ENCODE data around the gene TMPRSS4. TPM values are rescaled to one million over a fixed set of nuclear protein-coding genes. Genes with fewer than 3 reads are reported as not detected.

Gene TMPRSS4
- total RNA-seq, 1 donor from 2014 or later: not detected

GRCh38 chr11:118120793-118121192 is 43.9 kb downstream of the TMPRSS4 start:
- Mint-ChIP-seq H3K4me3 (ENCODE audit: unreplicated experiment) (no peak overlapping the region), H3K36me3 (ENCODE audit: unreplicated experiment) (peaks cover 7% of the 10 kb centered on the region), H3K27ac (ENCODE audit: unreplicated experiment) (no peak overlapping the region), H3K4me1 (ENCODE audit: low read depth, unreplicated experiment) (peaks cover 17% of the 10 kb centered on the region), H3K9me3 (ENCODE audit: unreplicated experiment) (peaks cover 3% of the 10 kb centered on the region), H3K27me3 (ENCODE audit: unreplicated experiment) (peaks cover 6% of the 10 kb centered on the region)
- no peak for DNase-seq
- TF ChIP-seq CTCF (IDR thresholded peaks at IDR 0.05; ENCODE audit: partially characterized antibody, unreplicated experiment): no peak

GRCh38 chr11:118124929-118125535 is 48.2 kb downstream of the TMPRSS4 start:
- peaks cover 10% of the 10 kb centered on the region for H3K4me1 Mint-ChIP-seq (ENCODE audit: low read depth, unreplicated experiment)
- H3K27ac Mint-ChIP-seq (ENCODE audit: unreplicated experiment): peak overlapping the region; percentile 85
- H3K9me3 Mint-ChIP-seq (ENCODE audit: unreplicated experiment): peaks cover 2% of the 10 kb centered on the region
- peak overlapping the region; percentile 21 for H3K4me3 Mint-ChIP-seq (ENCODE audit: unreplicated experiment)
- H3K36me3 Mint-ChIP-seq (ENCODE audit: unreplicated experiment): peaks cover 7% of the 10 kb centered on the region
- H3K27me3 Mint-ChIP-seq (ENCODE audit: unreplicated experiment): peaks cover 2% of the 10 kb centered on the region
- DNase-seq: no peak
- no peak for TF ChIP-seq CTCF (IDR thresholded peaks at IDR 0.05; ENCODE audit: partially characterized antibody, unreplicated experiment)

GRCh38 chr11:118126082-118126838 is 49.4 kb downstream of the TMPRSS4 start:
- TF ChIP-seq CTCF (IDR thresholded peaks at IDR 0.05; ENCODE audit: partially characterized antibody, unreplicated experiment): no peak
- Mint-ChIP-seq H3K4me1 (ENCODE audit: low read depth, unreplicated experiment) (peaks cover 13% of the 10 kb centered on the region), H3K9me3 (ENCODE audit: unreplicated experiment) (peaks cover 2% of the 10 kb centered on the region), H3K27me3 (ENCODE audit: unreplicated experiment) (peaks cover 2% of the 10 kb centered on the region), H3K4me3 (ENCODE audit: unreplicated experiment) (peak overlapping the region; percentile 6), H3K27ac (ENCODE audit: unreplicated experiment) (no peak overlapping the region), H3K36me3 (ENCODE audit: unreplicated experiment) (no peaks in the 10 kb centered on the region)
- DNase-seq: no peak

GRCh38 chr11:118128310-118128709 is 51.4 kb downstream of the TMPRSS4 start:
- no peaks in the 10 kb centered on the region for H3K36me3 Mint-ChIP-seq (ENCODE audit: unreplicated experiment)
- H3K4me3 Mint-ChIP-seq (ENCODE audit: unreplicated experiment): no peak overlapping the region
- no peak for TF ChIP-seq CTCF (IDR thresholded peaks at IDR 0.05; ENCODE audit: partially characterized antibody, unreplicated experiment)
- peaks cover 13% of the 10 kb centered on the region for H3K4me1 Mint-ChIP-seq (ENCODE audit: low read depth, unreplicated experiment)
- peaks cover 2% of the 10 kb centered on the region for H3K9me3 Mint-ChIP-seq (ENCODE audit: unreplicated experiment)
- peaks cover 2% of the 10 kb centered on the region for H3K27me3 Mint-ChIP-seq (ENCODE audit: unreplicated experiment)
- H3K27ac Mint-ChIP-seq (ENCODE audit: unreplicated experiment): no peak overlapping the region
- DNase-seq: no peak
